A673 (cell line): ENCODE data around the gene EML1. TPM values are rescaled to one million over a fixed set of nuclear protein-coding genes. Genes with fewer than 3 reads are reported as not detected.

ENCODE experiments used
- Bru-seq: library from RNA; stranded (reverse); fragments of 400-500 nt; gene quantifications from one replicate; lab custom pipeline; 2021; lab: Mats Ljungman, UMichigan
- BruChase-seq, 2 experiments: library from RNA; stranded (reverse); fragments of 400-500 nt; gene quantifications; one replicate each; lab custom pipeline; 2021; lab: Mats Ljungman, UMichigan
- BruUV-seq: library from RNA; stranded (reverse); fragments of 400-500 nt; replicated peaks from 2 replicates; lab custom pipeline; 2021; lab: Mats Ljungman, UMichigan
- CTCF ChIA-PET: fragments of 300-600 bp; sonication (Branson Sonifier 250); formaldehyde crosslinking; loops from one replicate; lab custom pipeline; 2022; ENCODE audit warnings: antibody characterized with exemption; lab: Charles Lee
- POLR2A ChIA-PET: fragments of 300-600 bp; sonication (Branson Sonifier 250); formaldehyde crosslinking; loops from one replicate; lab custom pipeline; 2022; ENCODE audit warnings: antibody characterized with exemption; ENCODE audit not compliant: low non-redundant PET; lab: Charles Lee
- DNase-seq: peaks from one replicate; pipeline ENCODE4 v3.0.0-alpha.2; 2015; ENCODE audit warnings: low spot score
- H3K27ac ChIP-seq: fragments of 200-600 bp; sonication (generic); 2 replicates; pipeline ENCODE4 v1.5.1; 2016; ENCODE audit warnings: mixed run types, low read depth, mild to moderate bottlenecking, mixed read lengths, antibody characterized with exemption, low read length; ENCODE audit not compliant: poor library complexity, severe bottlenecking
- H3K27me3 ChIP-seq: fragments of 200-600 bp; sonication (generic); replicated peaks from 2 replicates; pipeline ENCODE4 v1.6.1; 2017; ENCODE audit warnings: mixed run types, low read depth, mild to moderate bottlenecking, mixed read lengths, antibody characterized with exemption, low read length; ENCODE audit not compliant: insufficient read depth, poor library complexity
- H3K36me3 ChIP-seq: fragments of 200-600 bp; sonication (generic); 2 replicates; pipeline ENCODE4 v1.6.1; 2016; ENCODE audit warnings: mixed run types, mild to moderate bottlenecking, mixed read lengths, antibody characterized with exemption, low read length; ENCODE audit not compliant: insufficient read depth, poor library complexity, severe bottlenecking
- H3K4me1 ChIP-seq: fragments of 200-600 bp; sonication (generic); 2 replicates; pipeline ENCODE4 v1.6.1; 2017; ENCODE audit warnings: mixed run types, mild to moderate bottlenecking, mixed read lengths, antibody characterized with exemption, low read length; ENCODE audit not compliant: insufficient read depth, poor library complexity, severe bottlenecking
- H3K4me3 ChIP-seq: fragments of 200-600 bp; sonication (generic); 2 replicates; pipeline ENCODE4 v1.5.1; 2016; ENCODE audit warnings: low read depth, mixed run types, mild to moderate bottlenecking, mixed read lengths, low read length; ENCODE audit not compliant: poor library complexity, severe bottlenecking
- H3K9me3 ChIP-seq: fragments of 200-600 bp; sonication (generic); 2 replicates; pipeline ENCODE4 v1.6.1; 2016; ENCODE audit warnings: mixed run types, low read depth, mild to moderate bottlenecking, mixed read lengths, antibody characterized with exemption, low read length; ENCODE audit not compliant: poor library complexity, severe bottlenecking
- EZH2 ChIP-seq: fragments of 200-600 bp; sonication (generic); IDR thresholded peaks from 2 replicates; pipeline ENCODE4 v1.6.1; 2017; ENCODE audit warnings: borderline replicate concordance, low read depth, mild to moderate bottlenecking, mixed read lengths, antibody characterized with exemption, low read length; ENCODE audit not compliant: poor library complexity, severe bottlenecking
- intact Hi-C: fragments of 100-400 bp; cut with micrococcal nuclease; formaldehyde crosslinking; loops from one replicate; pipeline ENCODE4 v1.10.0; 2022; ENCODE audit not compliant: unreplicated experiment
- long read RNA-seq: library from polyadenylated mRNA; stranded (forward); transcript quantifications from one replicate; pipeline ENCODE4 v2.0.0, GENCODE V29; 2022
- total RNA-seq: library from RNA; stranded (reverse); gene quantifications from 2 replicates; pipeline ENCODE4 v1.2.3, GENCODE V29; 2021
- TF ChIP-seq, protein P1 (sequence below): fragments of 300-800, 200-600 bp; sonication (generic); conservative IDR thresholded peaks from 2 replicates; pipeline ENCODE4 v1.5.1; 2017; ENCODE audit warnings: low read depth, mild to moderate bottlenecking, antibody characterized with exemption, low read length, moderate library complexity, mixed read lengths

EML1 gene, protein sequence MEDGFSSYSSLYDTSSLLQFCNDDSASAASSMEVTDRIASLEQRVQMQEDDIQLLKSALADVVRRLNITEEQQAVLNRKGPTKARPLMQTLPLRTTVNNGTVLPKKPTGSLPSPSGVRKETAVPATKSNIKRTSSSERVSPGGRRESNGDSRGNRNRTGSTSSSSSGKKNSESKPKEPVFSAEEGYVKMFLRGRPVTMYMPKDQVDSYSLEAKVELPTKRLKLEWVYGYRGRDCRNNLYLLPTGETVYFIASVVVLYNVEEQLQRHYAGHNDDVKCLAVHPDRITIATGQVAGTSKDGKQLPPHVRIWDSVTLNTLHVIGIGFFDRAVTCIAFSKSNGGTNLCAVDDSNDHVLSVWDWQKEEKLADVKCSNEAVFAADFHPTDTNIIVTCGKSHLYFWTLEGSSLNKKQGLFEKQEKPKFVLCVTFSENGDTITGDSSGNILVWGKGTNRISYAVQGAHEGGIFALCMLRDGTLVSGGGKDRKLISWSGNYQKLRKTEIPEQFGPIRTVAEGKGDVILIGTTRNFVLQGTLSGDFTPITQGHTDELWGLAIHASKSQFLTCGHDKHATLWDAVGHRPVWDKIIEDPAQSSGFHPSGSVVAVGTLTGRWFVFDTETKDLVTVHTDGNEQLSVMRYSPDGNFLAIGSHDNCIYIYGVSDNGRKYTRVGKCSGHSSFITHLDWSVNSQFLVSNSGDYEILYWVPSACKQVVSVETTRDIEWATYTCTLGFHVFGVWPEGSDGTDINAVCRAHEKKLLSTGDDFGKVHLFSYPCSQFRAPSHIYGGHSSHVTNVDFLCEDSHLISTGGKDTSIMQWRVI
- total RNA-seq: 34.1 and 39.5 TPM in 2 replicates
- Bru-seq, nascent RNA: percentile 66 among the genes with signal in this experiment
- percentile 60 among the genes with signal in this experiment for BruChase-seq, experiment 1, labeled RNA remaining after a 2-hour chase
- percentile 62 among the genes with signal in this experiment for BruChase-seq, experiment 2, labeled RNA remaining after a 6-hour chase
- long read RNA-seq, full-length matches to known transcripts: 64 of 96 reads
- long read RNA-seq, partial matches to known transcripts: 14 of 96 reads
- long read RNA-seq, other reads (novel, unspliced or antisense): 18 of 96 reads

DNA sequence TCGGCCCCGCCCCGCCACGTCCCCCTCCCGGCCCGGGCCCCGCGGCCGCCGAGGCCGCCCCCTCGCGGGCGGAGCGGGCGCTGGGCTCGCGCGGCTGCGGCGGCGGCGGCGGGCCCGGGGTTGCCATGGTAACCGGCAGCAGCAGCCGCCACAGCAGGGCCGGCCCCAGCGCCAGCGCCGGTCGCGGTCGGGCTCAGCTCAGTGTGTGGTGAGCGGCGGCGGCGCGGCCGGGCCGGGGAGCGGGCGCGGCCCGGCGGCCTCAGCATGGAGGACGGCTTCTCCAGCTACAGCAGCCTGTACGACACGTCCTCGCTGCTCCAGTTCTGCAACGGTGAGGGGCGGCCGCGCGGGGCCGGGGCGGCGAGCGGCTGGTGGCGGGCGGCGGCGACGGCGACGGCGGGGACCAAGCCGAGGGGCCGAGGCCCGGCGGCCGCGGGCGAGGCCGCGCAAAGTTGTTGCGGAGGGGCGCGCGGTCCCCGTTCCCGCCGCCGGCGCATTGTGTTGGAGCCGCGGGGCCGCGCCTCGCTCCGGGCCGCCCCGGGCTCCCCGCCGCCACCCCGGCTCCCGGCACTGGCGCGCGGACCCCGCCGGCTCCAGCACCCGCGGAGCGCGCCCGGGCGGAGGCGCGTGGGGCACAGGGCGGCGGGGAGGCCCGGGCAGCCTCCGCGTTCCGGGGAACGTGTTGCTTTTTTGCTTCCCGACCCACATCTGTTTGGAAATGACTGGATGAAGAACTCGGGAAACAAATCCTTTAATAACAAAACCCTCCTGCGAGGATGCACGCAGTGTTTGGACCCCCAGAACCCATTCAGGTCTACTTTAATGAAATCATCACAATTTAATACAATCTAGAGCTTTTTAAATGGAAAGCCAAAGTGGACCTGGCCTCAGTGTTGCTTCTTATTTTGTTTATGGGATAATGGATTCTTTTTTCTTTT is at the start of gene EML1:
Gene EML1 (plus strand): TSS at position 201 of the 938 bp plus-strand sequence. CDS start 64 bp downstream, at position 265.
- Histone ChIP-seq H3K27me3 (no peaks in the 10 kb centered on the region), H3K27ac (peak within 1 kb of the TSS; percentile 56), H3K4me1 (peaks cover 29% of the 10 kb centered on the region), H3K36me3 (no peaks in the 10 kb centered on the region), H3K9me3 (peaks cover 5% of the 10 kb centered on the region), H3K4me3 (peak within 1 kb of the TSS; percentile 59)
- BruUV-seq: no TSS peak
- intact Hi-C loops: loop anchor here (5.0 kb wide), 1 partner anchor 89 kb away; no protein-coding TSS in a partner anchor
- CTCF ChIA-PET: interaction anchor here (0.6 kb wide), 1 partner anchor 384 kb away, joined by 3 read pairs; no protein-coding TSS in a partner anchor
- DNase-seq: peak; percentile 89
- POLR2A ChIA-PET: interaction anchor here (0.6 kb wide), 1 partner anchor 35 kb away, joined by 3 read pairs; no protein-coding TSS in a partner anchor
- TF ChIP-seq, protein P1, sequence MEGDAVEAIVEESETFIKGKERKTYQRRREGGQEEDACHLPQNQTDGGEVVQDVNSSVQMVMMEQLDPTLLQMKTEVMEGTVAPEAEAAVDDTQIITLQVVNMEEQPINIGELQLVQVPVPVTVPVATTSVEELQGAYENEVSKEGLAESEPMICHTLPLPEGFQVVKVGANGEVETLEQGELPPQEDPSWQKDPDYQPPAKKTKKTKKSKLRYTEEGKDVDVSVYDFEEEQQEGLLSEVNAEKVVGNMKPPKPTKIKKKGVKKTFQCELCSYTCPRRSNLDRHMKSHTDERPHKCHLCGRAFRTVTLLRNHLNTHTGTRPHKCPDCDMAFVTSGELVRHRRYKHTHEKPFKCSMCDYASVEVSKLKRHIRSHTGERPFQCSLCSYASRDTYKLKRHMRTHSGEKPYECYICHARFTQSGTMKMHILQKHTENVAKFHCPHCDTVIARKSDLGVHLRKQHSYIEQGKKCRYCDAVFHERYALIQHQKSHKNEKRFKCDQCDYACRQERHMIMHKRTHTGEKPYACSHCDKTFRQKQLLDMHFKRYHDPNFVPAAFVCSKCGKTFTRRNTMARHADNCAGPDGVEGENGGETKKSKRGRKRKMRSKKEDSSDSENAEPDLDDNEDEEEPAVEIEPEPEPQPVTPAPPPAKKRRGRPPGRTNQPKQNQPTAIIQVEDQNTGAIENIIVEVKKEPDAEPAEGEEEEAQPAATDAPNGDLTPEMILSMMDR: no peak
- no peak for TF ChIP-seq EZH2

DNA sequence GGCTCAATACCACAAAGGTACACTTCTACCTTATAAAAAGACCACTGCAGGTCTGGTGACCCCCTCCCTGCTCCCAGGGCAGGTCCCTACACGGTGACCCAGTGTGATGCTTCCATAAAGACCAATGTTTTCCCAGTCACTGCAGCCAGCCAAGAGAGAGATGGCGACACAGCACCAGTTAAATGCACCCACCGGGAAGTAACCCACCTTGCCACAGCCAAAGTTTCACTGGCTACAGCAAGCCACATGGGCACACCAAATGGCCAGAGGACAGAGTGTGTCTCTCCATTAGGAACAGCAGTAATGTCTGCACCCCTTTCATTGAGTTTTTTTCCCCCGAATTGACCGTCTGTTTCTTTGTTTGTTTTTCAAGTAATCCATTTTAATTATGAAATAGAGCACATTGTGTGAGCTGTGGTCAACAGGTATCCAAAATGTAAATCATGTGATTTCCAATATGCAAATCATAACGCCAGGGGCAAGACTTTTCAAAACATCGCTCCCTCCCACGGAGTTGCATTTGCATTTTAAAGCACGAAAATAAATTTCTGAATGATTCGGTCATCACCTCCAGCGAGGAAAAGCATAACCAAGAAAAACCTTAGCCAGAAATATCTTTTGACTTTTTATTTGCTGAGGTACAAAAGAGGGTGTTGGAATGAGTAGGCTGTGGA is 48.9 kb upstream of the EML1 start:
- no TSS peak for BruUV-seq
- H3K4me3 ChIP-seq: no peak overlapping the region
- H3K36me3 ChIP-seq: no peaks in the 10 kb centered on the region
- no peak for DNase-seq
- no peaks in the 10 kb centered on the region for H3K9me3 ChIP-seq
- intact Hi-C loops: no loop called here
- CTCF ChIA-PET: interaction anchor here (0.9 kb wide), 1 partner anchor 14 kb away, joined by 5 read pairs; no protein-coding TSS in a partner anchor
- POLR2A ChIA-PET: no interaction called here
- H3K4me1 ChIP-seq: peaks cover 13% of the 10 kb centered on the region
- TF ChIP-seq EZH2: no peak
- TF ChIP-seq, protein P1: 0 out of 2 replicates have a peak, but pooled peaks have one; percentile 21
- no peaks in the 10 kb centered on the region for H3K27me3 ChIP-seq
- no peak overlapping the region for H3K27ac ChIP-seq
